ENCODE results near the gene TRIM26.
"Not testable (repeated sequence)": the region's sequence is repeated elsewhere in the genome, so short reads cannot be mapped to it uniquely, and the experiment has no call there.

Gene TRIM26

GRCh38 chr6:30169658-30170614 lies 43.3 kb downstream of the TRIM26 start:
- TF ChIP-seq POLR2A (IDR thresholded peaks at IDR 0.05; ENCODE audit: low read depth, low read length) = no peak
- DNase-seq (ENCODE audit: insufficient read length, low spot score) (peak; percentile 36), FAIRE-seq (peak; percentile 38)

- no peak for FAIRE-seq
- DNase-seq (ENCODE audit: insufficient read length, low spot score) = no peak
- TF ChIP-seq POLR2A (IDR thresholded peaks at IDR 0.05; ENCODE audit: low read depth, low read length) = no peak
These were observed 44.5 kb downstream of the TRIM26 start for GRCh38 chr6:30168741-30169140.

DNA sequence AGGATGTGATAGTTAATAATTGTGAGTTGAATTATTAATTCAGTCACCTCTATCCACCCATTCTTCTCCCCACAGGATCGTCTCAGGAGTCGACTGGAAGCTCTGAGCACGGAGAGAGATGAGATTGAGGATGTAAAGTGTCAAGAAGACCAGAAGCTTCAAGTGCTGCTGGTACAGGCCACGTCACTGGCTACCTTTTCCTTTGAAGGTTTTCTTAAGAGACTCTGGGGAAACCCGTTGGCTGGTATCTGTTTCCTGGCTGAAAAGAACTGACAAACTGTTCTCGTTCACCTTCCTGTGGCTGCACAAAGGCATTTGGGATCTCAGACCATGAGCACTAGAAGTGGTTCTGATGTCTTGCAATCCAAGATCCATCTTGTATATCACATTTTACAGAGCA lies 46.1 kb downstream of the TRIM26 start:
- FAIRE-seq (no peak), DNase-seq (ENCODE audit: insufficient read length, low spot score) (no peak)
- no peak for TF ChIP-seq POLR2A (IDR thresholded peaks at IDR 0.05; ENCODE audit: low read depth, low read length)

GRCh38 chr6:30165238-30165637 lies 48.0 kb downstream of the TRIM26 start:
- not testable (repeated sequence) for DNase-seq (ENCODE audit: insufficient read length, low spot score); FAIRE-seq

DNA sequence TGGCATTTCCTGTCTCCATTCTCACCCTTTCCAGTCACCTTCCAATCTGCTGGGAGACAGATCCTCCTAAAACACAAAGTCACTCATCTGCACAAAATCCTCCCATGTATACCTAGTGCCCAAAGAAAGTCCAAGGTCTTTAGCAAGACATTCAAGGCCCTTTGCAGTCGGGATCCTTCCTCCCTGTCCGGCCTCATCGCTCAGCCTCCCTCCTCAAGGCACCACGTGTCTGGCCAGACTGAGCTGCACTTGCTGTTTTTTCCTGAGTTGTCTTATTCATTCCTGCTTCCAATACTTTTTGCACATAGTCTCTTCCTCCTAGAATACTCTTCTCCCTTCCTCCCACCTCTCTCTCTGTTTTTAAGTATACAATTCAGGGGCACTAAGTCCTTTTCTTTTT lies 48.5 kb downstream of the TRIM26 start:
- FAIRE-seq = no peak
- TF ChIP-seq POLR2A (IDR thresholded peaks at IDR 0.05; ENCODE audit: low read depth, low read length) = no peak
- DNase-seq (ENCODE audit: insufficient read length, low spot score) = no peak

GRCh38 chr6:30163918-30164654 lies 49.1 kb downstream of the TRIM26 start:
- TF ChIP-seq POLR2A (IDR thresholded peaks at IDR 0.05; ENCODE audit: low read depth, low read length) = no peak
- FAIRE-seq (no peak), DNase-seq (ENCODE audit: insufficient read length, low spot score) (no peak)

DNA sequence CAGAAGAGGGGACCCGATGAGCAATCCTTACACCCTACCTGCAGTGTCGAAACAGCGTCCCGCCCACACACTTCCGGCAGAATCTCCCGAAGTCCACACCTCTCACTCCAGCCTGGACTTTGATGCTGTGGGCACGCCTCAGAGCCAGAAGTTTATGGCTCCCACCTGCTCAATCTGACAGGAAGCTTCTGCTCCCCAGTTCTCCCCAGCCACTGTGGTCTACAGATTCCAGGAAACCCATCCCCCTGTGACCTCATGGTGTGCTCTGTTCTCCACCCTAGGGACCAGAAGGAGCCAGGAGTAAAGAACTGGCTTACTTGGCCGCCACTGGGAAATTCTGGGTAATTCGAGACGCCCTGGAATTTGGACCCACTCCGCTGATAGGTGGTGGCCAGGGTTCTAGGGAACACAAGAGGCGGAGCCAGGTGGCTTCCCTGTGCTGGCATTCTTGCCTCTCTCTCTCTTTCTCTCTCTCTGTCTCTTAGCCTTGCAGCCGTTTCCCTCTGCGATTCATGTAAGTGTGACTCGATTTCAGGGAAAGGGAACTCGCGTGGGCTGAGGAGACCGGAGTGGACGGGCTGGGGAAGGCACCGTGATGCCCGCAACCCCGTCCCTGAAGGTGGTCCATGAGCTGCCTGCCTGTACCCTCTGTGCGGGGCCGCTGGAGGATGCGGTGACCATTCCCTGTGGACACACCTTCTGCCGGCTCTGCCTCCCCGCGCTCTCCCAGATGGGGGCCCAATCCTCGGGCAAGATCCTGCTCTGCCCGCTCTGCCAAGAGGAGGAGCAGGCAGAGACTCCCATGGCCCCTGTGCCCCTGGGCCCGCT lies 49.9 kb downstream of the TRIM26 start, which contains the start of gene TRIM15:
TSS of gene TRIM15 (plus strand) at position 457 of the 828 bp plus-strand sequence. CDS start at position 596, 139 bp downstream.
- no peak for DNase-seq (ENCODE audit: insufficient read length, low spot score)
- TF ChIP-seq POLR2A (IDR thresholded peaks at IDR 0.05; ENCODE audit: low read depth, low read length) = no peak
- no peak for FAIRE-seq

DNA sequence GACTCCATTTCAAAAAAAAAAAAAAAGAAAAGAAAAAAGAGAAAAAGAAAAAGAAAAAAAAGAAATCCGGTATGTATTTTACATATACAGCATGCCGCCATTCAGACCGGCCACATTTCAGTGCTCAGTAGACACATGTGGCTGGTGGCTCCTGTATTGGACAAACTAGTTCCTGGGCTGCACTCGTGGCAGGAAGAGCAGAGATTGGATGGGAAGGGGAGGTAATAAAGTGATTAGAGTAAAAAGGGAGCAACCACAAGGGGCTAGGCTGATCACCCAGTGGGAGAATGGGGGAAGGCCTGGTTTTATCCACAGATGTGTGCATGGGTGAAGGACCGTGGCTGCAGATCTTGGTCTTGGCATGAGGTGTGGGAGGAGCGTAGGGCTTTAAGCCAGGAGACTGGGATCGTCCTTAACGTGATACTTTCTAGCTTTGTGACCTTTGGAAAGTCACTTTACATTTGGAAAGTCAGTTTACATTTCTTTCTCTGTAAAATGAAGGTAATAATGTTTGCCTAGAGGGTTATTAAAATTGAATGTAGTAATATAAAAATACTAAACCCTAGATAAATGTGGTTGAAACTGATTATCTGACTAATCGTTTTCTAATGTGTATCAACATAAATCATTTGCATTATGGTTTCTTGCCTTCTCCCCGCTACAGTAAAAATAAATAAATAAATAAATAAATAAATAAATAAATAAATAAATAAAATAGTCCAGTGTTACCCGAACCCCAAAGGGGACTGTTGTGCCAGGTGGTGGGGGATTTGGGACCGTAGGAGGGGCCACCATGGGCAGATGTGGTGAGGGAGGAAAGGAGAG lies 50.7 kb downstream of the TRIM26 start:
- DNase-seq (ENCODE audit: insufficient read length, low spot score) (no peak), FAIRE-seq (no peak)
- TF ChIP-seq POLR2A (IDR thresholded peaks at IDR 0.05; ENCODE audit: low read depth, low read length) = no peak

DNA sequence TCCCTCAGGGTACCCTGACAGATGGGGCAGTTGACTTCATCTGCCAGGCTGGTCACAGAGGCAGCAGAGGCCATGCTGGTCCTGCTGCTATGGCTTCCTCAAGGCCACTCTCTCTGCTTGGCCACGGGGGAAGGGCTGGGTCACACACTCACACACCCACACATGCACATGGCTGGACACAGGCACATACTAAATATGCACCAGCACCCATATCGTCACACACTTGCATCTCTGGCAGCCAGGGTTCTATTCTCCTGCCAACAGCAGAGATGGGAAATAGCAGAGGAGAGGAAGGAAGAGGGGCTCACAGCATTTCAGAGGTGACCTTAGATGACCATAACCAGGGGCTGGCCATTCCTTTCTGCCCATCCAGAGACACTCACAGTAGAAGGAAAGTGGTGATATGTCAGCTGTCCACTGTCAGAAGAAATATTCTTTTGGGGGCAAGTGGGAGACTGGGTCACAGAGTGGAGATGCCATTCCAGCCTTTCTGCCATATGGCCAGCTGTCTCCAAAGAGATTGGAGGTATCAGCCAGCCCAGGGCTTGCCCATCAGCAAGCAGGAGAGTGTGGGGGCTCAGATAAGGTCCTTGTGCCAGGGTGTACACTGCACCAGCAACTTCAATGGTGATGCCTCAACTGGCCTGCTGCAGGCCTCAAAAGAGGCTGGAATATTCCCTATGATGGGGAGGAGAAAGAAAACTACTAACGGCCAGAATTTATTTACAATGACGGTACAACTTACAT lies 52.2 kb downstream of the TRIM26 start, which contains the start of gene TRIM10:
TSS of gene TRIM10 (minus strand) at position 427 of the 747 bp plus-strand sequence. CDS start at position 74, 353 bp downstream.
- no peak for TF ChIP-seq POLR2A (IDR thresholded peaks at IDR 0.05; ENCODE audit: low read depth, low read length)
- FAIRE-seq (no peak), DNase-seq (ENCODE audit: insufficient read length, low spot score) (no peak)

- TF ChIP-seq POLR2A (IDR thresholded peaks at IDR 0.05; ENCODE audit: low read depth, low read length) = no peak
- no peak for DNase-seq (ENCODE audit: insufficient read length, low spot score)
- no peak for FAIRE-seq
These were observed 53.0 kb downstream of the TRIM26 start for GRCh38 chr6:30160008-30160784.

DNA sequence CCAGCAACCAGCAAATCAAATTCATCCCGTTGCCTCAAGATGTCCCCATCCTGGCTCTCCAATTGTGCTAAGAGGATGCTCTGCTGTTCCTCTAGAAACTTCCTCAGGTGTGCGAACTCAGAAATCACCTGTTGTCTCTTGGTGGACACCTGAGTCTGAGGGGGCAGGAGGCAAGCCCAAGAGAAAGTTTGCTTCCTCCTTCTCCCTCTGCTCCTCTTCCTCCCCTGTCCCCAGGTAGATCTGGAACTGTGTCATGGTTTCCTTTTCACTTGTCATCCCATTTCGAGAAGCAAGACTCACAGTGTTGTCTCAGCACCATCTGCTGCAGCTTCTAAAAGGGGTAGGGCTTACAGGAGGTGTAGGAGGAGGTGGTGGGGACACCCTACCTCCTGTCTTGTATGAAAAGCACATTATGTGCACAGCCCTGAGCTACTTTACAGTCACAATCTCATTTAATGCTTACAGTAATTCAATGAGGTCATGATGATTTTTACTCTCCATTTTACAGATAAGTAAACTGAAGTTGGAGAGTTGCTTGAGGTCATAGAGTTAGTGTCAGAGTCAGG lies 54.6 kb downstream of the TRIM26 start:
- FAIRE-seq (no peak), DNase-seq (ENCODE audit: insufficient read length, low spot score) (no peak)
- TF ChIP-seq POLR2A (IDR thresholded peaks at IDR 0.05; ENCODE audit: low read depth, low read length) = no peak

Measured in H54 (cell line).